ENCODE data around the gene GJA9.

DNA sequence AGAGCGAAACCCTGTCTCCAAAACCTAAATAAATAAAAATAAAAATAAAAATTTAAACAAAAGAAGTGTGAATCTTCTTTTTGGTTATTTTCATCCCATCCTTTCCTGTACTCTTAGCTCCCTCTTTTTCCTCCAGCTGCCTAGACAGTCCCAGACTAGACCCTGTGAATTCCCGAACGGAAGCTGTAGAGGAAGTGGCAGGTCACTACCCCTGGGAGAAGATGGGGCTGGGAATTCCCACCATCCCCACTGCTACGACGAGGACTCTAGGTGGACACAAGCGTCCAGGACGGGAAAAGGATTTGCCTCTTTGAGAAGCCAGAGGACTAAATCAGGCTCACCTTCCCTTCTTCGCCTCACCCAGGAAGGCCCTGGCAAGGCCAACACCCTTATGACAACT is 47.7 kb upstream of the GJA9 start:
- TF ChIP-seq, protein P1, sequence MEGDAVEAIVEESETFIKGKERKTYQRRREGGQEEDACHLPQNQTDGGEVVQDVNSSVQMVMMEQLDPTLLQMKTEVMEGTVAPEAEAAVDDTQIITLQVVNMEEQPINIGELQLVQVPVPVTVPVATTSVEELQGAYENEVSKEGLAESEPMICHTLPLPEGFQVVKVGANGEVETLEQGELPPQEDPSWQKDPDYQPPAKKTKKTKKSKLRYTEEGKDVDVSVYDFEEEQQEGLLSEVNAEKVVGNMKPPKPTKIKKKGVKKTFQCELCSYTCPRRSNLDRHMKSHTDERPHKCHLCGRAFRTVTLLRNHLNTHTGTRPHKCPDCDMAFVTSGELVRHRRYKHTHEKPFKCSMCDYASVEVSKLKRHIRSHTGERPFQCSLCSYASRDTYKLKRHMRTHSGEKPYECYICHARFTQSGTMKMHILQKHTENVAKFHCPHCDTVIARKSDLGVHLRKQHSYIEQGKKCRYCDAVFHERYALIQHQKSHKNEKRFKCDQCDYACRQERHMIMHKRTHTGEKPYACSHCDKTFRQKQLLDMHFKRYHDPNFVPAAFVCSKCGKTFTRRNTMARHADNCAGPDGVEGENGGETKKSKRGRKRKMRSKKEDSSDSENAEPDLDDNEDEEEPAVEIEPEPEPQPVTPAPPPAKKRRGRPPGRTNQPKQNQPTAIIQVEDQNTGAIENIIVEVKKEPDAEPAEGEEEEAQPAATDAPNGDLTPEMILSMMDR (conservative IDR thresholded peaks at IDR 0.05; ENCODE audit: low read depth, low read length): no peak
- no peak for TF ChIP-seq EZH2 (IDR thresholded peaks at IDR 0.05; ENCODE audit: low read length, unreplicated experiment)
